H1 (cell line): ENCODE measurements around the gene PTGES2. TPM values are rescaled to one million over a fixed set of nuclear protein-coding genes. Genes with fewer than 3 reads are reported as not detected.

Experiments
- CTCF ChIA-PET: fragments of 300-600 bp; sonication (Branson Sonifier 250); formaldehyde crosslinking; loops from one replicate; lab custom pipeline; 2021; ENCODE audit not compliant: partially characterized antibody; lab: Charles Lee
- POLR2A ChIA-PET: fragments of 300-600 bp; sonication (Branson Sonifier 250); formaldehyde crosslinking; loops from one replicate; lab custom pipeline; 2021; ENCODE audit warnings: inconsistent platforms; ENCODE audit not compliant: partially characterized antibody; lab: Charles Lee
- DNase-seq, 2 experiments: peaks; one replicate each; pipeline versions ENCODE4 v3.0.0 to v3.0.0-alpha.2; 2010 to 2022; ENCODE audit warnings: low spot score in 2 of 2, low read depth in 1 of 2, mixed read lengths in 1 of 2
- FAIRE-seq: peaks from 2 replicates; lab custom pipeline; 2011; peaks lifted over from hg19 to GRCh38; lab: Jason Lieb, UNC
- H2AFZ ChIP-seq: 2 replicates; pipeline ENCODE4 v1.8.1; 2012; ENCODE audit warnings: low read length, inconsistent platforms
- H2AK5ac ChIP-seq: 2 replicates; pipeline ENCODE4 v1.6.1; 2013; ENCODE audit warnings: low read depth, low read length
- H2BK120ac ChIP-seq: replicated peaks from 2 replicates; pipeline ENCODE3; 2013; ENCODE audit warnings: low read depth, low read length, inconsistent platforms
- H2BK12ac ChIP-seq: 2 replicates; pipeline ENCODE4 v1.6.1; 2013; ENCODE audit warnings: low read depth, low read length
- H2BK15ac ChIP-seq: 2 replicates; pipeline ENCODE4 v1.6.1; 2013; ENCODE audit warnings: low read length
- H2BK20ac ChIP-seq: 2 replicates; pipeline ENCODE4 v1.6.1; 2013; ENCODE audit warnings: low read length
- H2BK5ac ChIP-seq: 2 replicates; pipeline ENCODE4 v1.6.1; 2013; ENCODE audit warnings: low read depth, low read length
- H3K14ac ChIP-seq: 2 replicates; pipeline ENCODE4 v1.6.1; 2013; ENCODE audit warnings: inconsistent platforms; ENCODE audit not compliant: insufficient read length
- H3K18ac ChIP-seq: 2 replicates; pipeline ENCODE4 v1.6.1; 2013; ENCODE audit warnings: low read length; ENCODE audit errors: extremely low read depth
- H3K23ac ChIP-seq: 2 replicates; pipeline ENCODE4 v1.6.1; 2013; ENCODE audit warnings: inconsistent platforms; ENCODE audit not compliant: insufficient read length
- H3K23me2 ChIP-seq: 2 replicates; pipeline ENCODE4 v1.6.1; 2013; ENCODE audit warnings: low read depth, low read length
- H3K27ac ChIP-seq: 2 replicates; pipeline ENCODE4 v1.6.1; 2011; ENCODE audit warnings: low read depth, low read length, inconsistent platforms
- H3K27me3 ChIP-seq, 4 experiments: replicated peaks in 1 of 4; 1 replicate in 1 of 4; 2 replicates in 3 of 4; pipeline versions ENCODE4 v1.6.1 to v1.8.1; 2011 to 2013; ENCODE audit warnings: low read length in 3 of 4, mild to moderate bottlenecking in 3 of 4, inconsistent platforms in 2 of 4, mixed read lengths in 2 of 4, moderate library complexity in 1 of 4; ENCODE audit not compliant: control insufficient read depth in 3 of 4, insufficient read depth in 3 of 4; ENCODE audit errors: extremely low read depth in 1 of 4
- H3K36me3 ChIP-seq, 4 experiments: 2 replicates each; pipeline versions ENCODE4 v1.6.1 to v1.8.1; 2011 to 2013; ENCODE audit warnings: mild to moderate bottlenecking in 4 of 4, low read length in 3 of 4, moderate library complexity in 2 of 4, control low read depth in 1 of 4, inconsistent platforms in 1 of 4; ENCODE audit not compliant: insufficient read depth in 4 of 4, control insufficient read depth in 2 of 4
- H3K4ac ChIP-seq: replicated peaks from 2 replicates; pipeline ENCODE3; 2013; ENCODE audit warnings: low read length, low read depth, mixed read lengths, inconsistent platforms; ENCODE audit not compliant: insufficient read length
- H3K4me1 ChIP-seq, 4 experiments: replicated peaks in 1 of 4; 1 replicate in 1 of 4; 2 replicates in 3 of 4; pipeline versions ENCODE4 v1.6.1 to v1.8.1; 2011 to 2013; ENCODE audit warnings: low read length in 3 of 4, inconsistent platforms in 2 of 4, mixed read lengths in 1 of 4; ENCODE audit not compliant: insufficient read depth in 4 of 4, control insufficient read depth in 3 of 4
- H3K4me2 ChIP-seq, 2 experiments: 2 replicates each; pipeline versions ENCODE4 v1.6.1 to v1.8.1; 2011 to 2013; ENCODE audit warnings: low read depth in 2 of 2, low read length in 2 of 2, control low read depth in 1 of 2, inconsistent platforms in 1 of 2, mild to moderate bottlenecking in 1 of 2; ENCODE audit not compliant: insufficient read depth in 1 of 2
- H3K4me3 ChIP-seq, 4 experiments: fragments of 200-600, 300-600 bp in 1 of 4; sonication (generic), shearing (Covaris generic), sonication (Bioruptor Twin) in 1 of 4; 2 replicates each; pipeline versions ENCODE4 v1.5.1 to v1.8.1; 2011 to 2016; ENCODE audit warnings: low read length in 4 of 4, low read depth in 3 of 4, control low read depth in 2 of 4, inconsistent platforms in 2 of 4, mild to moderate bottlenecking in 2 of 4, mixed read lengths in 1 of 4, moderate library complexity in 1 of 4; ENCODE audit not compliant: insufficient read depth in 2 of 4; ENCODE audit errors: extremely low read depth in 1 of 4
- H3K56ac ChIP-seq: replicated peaks from 2 replicates; pipeline ENCODE3; 2013; ENCODE audit warnings: low read depth, mild to moderate bottlenecking, mixed read lengths, low read length, inconsistent platforms; ENCODE audit not compliant: insufficient read length
- H3K79me1 ChIP-seq: 2 replicates; pipeline ENCODE4 v1.6.1; 2013; ENCODE audit warnings: low read depth, low read length, control low read depth
- H3K79me2 ChIP-seq, 2 experiments: 2 replicates each; pipeline versions ENCODE4 v1.6.1 to v1.8.1; 2012 to 2013; ENCODE audit warnings: low read length in 2 of 2, mild to moderate bottlenecking in 2 of 2, inconsistent platforms in 1 of 2; ENCODE audit not compliant: insufficient read depth in 2 of 2, control insufficient read depth in 1 of 2
- H3K9ac ChIP-seq, 4 experiments: replicated peaks in 1 of 4; 1 replicate in 1 of 4; 2 replicates in 3 of 4; pipeline versions ENCODE4 v1.6.1 to v1.8.1; 2011 to 2013; ENCODE audit warnings: low read depth in 3 of 4, low read length in 3 of 4, control low read depth in 2 of 4, mild to moderate bottlenecking in 2 of 4, moderate library complexity in 2 of 4, inconsistent platforms in 1 of 4; ENCODE audit errors: extremely low read depth in 1 of 4
- H3K9me3 ChIP-seq, 2 experiments: 2 replicates each; pipeline versions ENCODE4 v1.6.1 to v1.8.1; 2012 to 2013; ENCODE audit warnings: mild to moderate bottlenecking in 2 of 2, moderate library complexity in 2 of 2, control low read depth in 1 of 2, inconsistent platforms in 1 of 2, low read depth in 1 of 2, low read length in 1 of 2, mixed read lengths in 1 of 2; ENCODE audit not compliant: insufficient read depth in 2 of 2
- H4K20me1 ChIP-seq, 2 experiments: replicated peaks in 1 of 2; 2 replicates each; pipeline versions ENCODE3 to v1.8.1; 2011 to 2013; ENCODE audit warnings: inconsistent platforms in 2 of 2, low read length in 2 of 2, mild to moderate bottlenecking in 1 of 2; ENCODE audit not compliant: insufficient read depth in 2 of 2, control insufficient read depth in 1 of 2
- H4K5ac ChIP-seq: 2 replicates; pipeline ENCODE4 v1.6.1; 2013; ENCODE audit warnings: low read length, low read depth, mixed read lengths, inconsistent platforms; ENCODE audit not compliant: insufficient read length
- H4K8ac ChIP-seq: 2 replicates; pipeline ENCODE4 v1.8.0; 2013; ENCODE audit warnings: mild to moderate bottlenecking, moderate library complexity, low read length, inconsistent platforms; ENCODE audit not compliant: insufficient read depth; ENCODE audit errors: extremely low read depth
- H4K91ac ChIP-seq: replicated peaks from 2 replicates; pipeline ENCODE3; 2013; ENCODE audit warnings: low read length, mixed read lengths, inconsistent platforms; ENCODE audit not compliant: insufficient read length
- ASH2L ChIP-seq: fragments of 200-600, 300-600 bp; sonication (generic); IDR thresholded peaks from one replicate; pipeline ENCODE4 v1.7.1; 2017; ENCODE audit warnings: low read length
- CHD1 ChIP-seq: IDR thresholded peaks from 2 replicates; pipeline ENCODE4 v1.6.1; 2012; ENCODE audit warnings: low read depth, low read length, improper control_type of control experiment
- CREB1 ChIP-seq: IDR thresholded peaks from 2 replicates; pipeline ENCODE4 v1.6.1; 2012; ENCODE audit warnings: inconsistent platforms
- CTBP2 ChIP-seq: IDR thresholded peaks from 2 replicates; pipeline ENCODE4 v1.7.0; 2011; ENCODE audit warnings: borderline replicate concordance, mild to moderate bottlenecking, moderate library complexity, mixed read lengths, low read length; ENCODE audit not compliant: insufficient read depth, insufficient read length
- POLR2AphosphoS5 ChIP-seq: IDR thresholded peaks from 2 replicates; pipeline ENCODE4 v1.6.1; 2011; ENCODE audit warnings: low read depth, low read length
- RNF2 ChIP-seq: fragments of 200-900, 300-1000 bp; sonication (generic); IDR thresholded peaks from 2 replicates; pipeline ENCODE4 v1.7.1; 2016; ENCODE audit warnings: borderline replicate concordance, low read depth, mild to moderate bottlenecking, antibody characterized with exemption, low read length; ENCODE audit not compliant: poor library complexity, severe bottlenecking; ENCODE audit errors: missing control alignments
- SIN3A ChIP-seq, 2 experiments: IDR thresholded peaks in 1 of 2; conservative IDR thresholded peaks in 1 of 2; 2 replicates each; pipeline ENCODE4 v1.6.1; 2011 to 2012; ENCODE audit warnings: low read length in 2 of 2, improper control_type of control experiment in 1 of 2, low read depth in 1 of 2, mild to moderate bottlenecking in 1 of 2
- SIX5 ChIP-seq: IDR thresholded peaks from 2 replicates; pipeline ENCODE4 v1.6.1; 2011; ENCODE audit warnings: mild to moderate bottlenecking, low read depth, low read length
- SRF ChIP-seq: IDR thresholded peaks from 2 replicates; pipeline ENCODE4 v1.6.1; 2011; ENCODE audit warnings: mild to moderate bottlenecking, low read depth, low read length, moderate library complexity
- TAF1 ChIP-seq: IDR thresholded peaks from 2 replicates; pipeline ENCODE4 v1.6.1; 2011; ENCODE audit warnings: mild to moderate bottlenecking, low read depth, low read length
- TCF12 ChIP-seq: IDR thresholded peaks from 2 replicates; pipeline ENCODE4 v1.6.1; 2011; ENCODE audit warnings: low read depth, mild to moderate bottlenecking, low read length
- ZNF274 ChIP-seq: IDR thresholded peaks from 2 replicates; pipeline ENCODE4 v1.7.0; 2012; ENCODE audit warnings: low read length, borderline replicate concordance; ENCODE audit errors: extremely low read depth
- WGBS, 2 experiments: shearing (Covaris generic) in 1 of 2; methylation state at CpG; one replicate each; pipeline versions ENCODE4 v1.1.6 to v1.1.7; 2013 to 2015; ENCODE audit warnings: low lambda C conversion rate in 2 of 2, mixed read lengths in 2 of 2, inconsistent platforms in 1 of 2, low coverage in 1 of 2, missing lambda C conversion rate in 1 of 2; ENCODE audit not compliant: insufficient replicate concordance in 2 of 2, insufficient coverage in 1 of 2, insufficient read length in 1 of 2; ENCODE audit errors: extremely low coverage in 1 of 2, missing lambda C conversion rate in 1 of 2; 5-methylcytosine and 5-hydroxymethylcytosine counted together
- polyA plus RNA-seq, 7 experiments: library from polyadenylated mRNA; depleted of rRNA in 3 of 7; stranded (reverse) in 5 of 7; unstranded in 2 of 7; fragments of >200 nt in 5 of 7; fragments of 200-250 nt in 2 of 7; gene quantifications; 1 replicate in 5 of 7; 2 replicates in 1 of 7; 4 replicates in 1 of 7; pipeline versions ENCODE4 v1.2.1 to v1.2.3, GENCODE V29; 2011 to 2013; ENCODE audit warnings: missing spikeins in 2 of 7, mixed read lengths in 2 of 7
- total RNA-seq: library from RNA; stranded (reverse); fragmentation: NEBNext Ultra II Directional; extraction: Animal tissue kit (Norgen Biotek cat#: 25700); gene quantifications from 2 replicates; pipeline ENCODE4 v1.2.1, GENCODE V29; 2021
- TF ChIP-seq, protein P1 (sequence below): IDR thresholded peaks from 2 replicates; pipeline ENCODE4 v1.6.1; 2012; ENCODE audit warnings: inconsistent platforms

PTGES2 gene
- total and polyA plus RNA-seq, 2 of the 8 experiments (the other 6 are each of a cell fraction or from before 2014, with no cell fraction given), result 80.7 to 81.2 TPM

DNA sequence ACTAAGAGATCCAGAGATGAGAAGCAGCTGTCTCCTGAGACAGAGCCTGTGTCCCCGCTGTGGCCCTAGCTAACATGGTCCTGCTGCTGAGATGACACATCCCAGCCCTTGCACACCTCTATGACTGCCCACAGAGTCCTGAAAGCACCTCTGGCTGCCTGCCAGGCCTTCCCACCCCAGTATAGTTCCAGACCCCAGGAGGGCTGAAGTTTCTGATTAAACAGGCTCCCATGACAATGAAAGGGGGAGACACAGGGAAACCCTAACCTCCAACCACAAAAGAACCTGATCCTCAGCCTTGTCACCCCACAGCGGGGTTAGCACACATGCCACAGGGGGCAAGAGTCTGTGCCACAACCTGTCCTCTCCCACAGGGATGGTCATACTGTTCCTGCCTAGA lies 48.2 kb upstream of the PTGES2 start:
- H3K14ac ChIP-seq, result no peak overlapping the region
- H4K8ac ChIP-seq, result no peak overlapping the region
- H3K4me3 ChIP-seq, result no peak overlapping the region
- ChIA-PET CTCF (interaction anchor here (1.1 to 2.7 kb wide), 4 partner anchors 14 to 51 kb away, joined by 3 to 16 read pairs (median 5); partner anchors contain the start of gene CIZ1), POLR2A (interaction anchor here (0.9 to 3.9 kb wide), 7 partner anchors 8 to 49 kb away, joined by 3 to 21 read pairs (median 5); no protein-coding TSS in a partner anchor)
- H2BK20ac ChIP-seq, result no peak overlapping the region
- no peaks in the 10 kb centered on the region for H3K79me2 ChIP-seq
- no peaks in the 10 kb centered on the region for H3K27me3 ChIP-seq
- no peak overlapping the region for H3K9ac ChIP-seq
- H3K23ac ChIP-seq, result no peak overlapping the region
- no peak overlapping the region for H2AFZ ChIP-seq
- H3K79me1 ChIP-seq, result no peaks in the 10 kb centered on the region
- peaks cover 17 to 38% (median 27%) of the 10 kb centered on the region in 4 experiments for H3K36me3 ChIP-seq
- no peak overlapping the region for H2AK5ac ChIP-seq
- no peak overlapping the region for H3K18ac ChIP-seq
- H2BK5ac ChIP-seq, result no peak overlapping the region
- H2BK120ac ChIP-seq, result no peak overlapping the region
- WGBS, 2 experiments, result 90% methylated on average over 2 of the region's 2 CpGs; no CpG with 5 or more reads in 1 of the 2 experiments
- H2BK12ac ChIP-seq, result no peak overlapping the region
- H3K27ac ChIP-seq, result no peak overlapping the region
- H2BK15ac ChIP-seq, result no peak overlapping the region
- H3K4me2 ChIP-seq, result no peak overlapping the region
- no peak for FAIRE-seq
- peaks cover 0 to 4% of the 10 kb centered on the region in 2 experiments; a peak in 1 of 4 replicates for H3K9me3 ChIP-seq
- no peaks in the 10 kb centered on the region for H3K23me2 ChIP-seq
- H3K4ac ChIP-seq, result no peak overlapping the region
- no peak overlapping the region for H4K91ac ChIP-seq
- no peak for DNase-seq
- H4K20me1 ChIP-seq, result peaks cover 3 to 9% of the 10 kb centered on the region in 2 experiments
- H3K4me1 ChIP-seq, result peaks cover 0 to 2% (median 0%) of the 10 kb centered on the region in 4 experiments; a peak in 1 of 7 replicates
- no peak overlapping the region for H3K56ac ChIP-seq
- no peak overlapping the region for H4K5ac ChIP-seq
- TF ChIP-seq CTBP2 (no peak), ASH2L (no peak), CREB1 (no peak), ZNF274 (no peak), TCF12 (no peak), SIX5 (no peak), POLR2AphosphoS5 (no peak), SIN3A (conservative IDR thresholded peaks at IDR 0.05 in 1 of 2, IDR thresholded peaks at IDR 0.05 in 1 of 2; ENCODE audit: low read depth in 1 of 2, low read length in 2 of 2) (no peak), RNF2 (no peak), SRF (no peak), TAF1 (no peak), CHD1 (no peak)
- TF ChIP-seq, protein P1, sequence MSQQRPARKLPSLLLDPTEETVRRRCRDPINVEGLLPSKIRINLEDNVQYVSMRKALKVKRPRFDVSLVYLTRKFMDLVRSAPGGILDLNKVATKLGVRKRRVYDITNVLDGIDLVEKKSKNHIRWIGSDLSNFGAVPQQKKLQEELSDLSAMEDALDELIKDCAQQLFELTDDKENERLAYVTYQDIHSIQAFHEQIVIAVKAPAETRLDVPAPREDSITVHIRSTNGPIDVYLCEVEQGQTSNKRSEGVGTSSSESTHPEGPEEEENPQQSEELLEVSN, result no peak
